Colon (tissue), 2 donors: Measurements from ENCODE around the gene GRM1.

ENCODE experiments used
- FAIRE-seq: peaks from 2 replicates; lab custom pipeline; 2012; peaks lifted over from hg19 to GRCh38; lab: Jason Lieb, UNC
- donor health status: control.
- donor health status: control.

The GRM1 gene

GRCh38 chr6:146028851-146029572 is at the start of gene GRM1:
GRM1 (plus strand) TSS chr6:146029062; CDS start chr6:146029518, 456 bp downstream.
- FAIRE-seq = no peak

GRCh38 chr6:146009338-146009737 is 19.5 kb upstream of the GRM1 start:
- no peak for FAIRE-seq

- FAIRE-seq = no peak
Observed at GRCh38 chr6:146014233-146014632, 14.6 kb upstream of the GRM1 start.

- no peak for FAIRE-seq
Observed at GRCh38 chr6:146017672-146018071, 11.2 kb upstream of the GRM1 start.

GRCh38 chr6:146026873-146027272 is 2.0 kb upstream of the GRM1 start:
- FAIRE-seq = no peak

- no peak for FAIRE-seq
Observed at GRCh38 chr6:146027586-146028251, 1.1 kb upstream of the GRM1 start.

GRCh38 chr6:146028252-146028795 is 538 bp upstream of the GRM1 start:
- no peak for FAIRE-seq

GRCh38 chr6:146029573-146030184 is 817 bp downstream of the GRM1 start:
- no peak for FAIRE-seq

GRCh38 chr6:146032387-146032786 is 3.5 kb downstream of the GRM1 start:
- FAIRE-seq = no peak

GRCh38 chr6:146040360-146040759 is 11.5 kb downstream of the GRM1 start:
- FAIRE-seq = no peak

- no peak for FAIRE-seq
Observed at GRCh38 chr6:146041282-146041681, 12.4 kb downstream of the GRM1 start.

- FAIRE-seq = no peak
Observed at GRCh38 chr6:146047371-146047770, 18.5 kb downstream of the GRM1 start.

- no peak for FAIRE-seq
Observed at GRCh38 chr6:146050168-146050567, 21.3 kb downstream of the GRM1 start.

- FAIRE-seq = no peak
Observed at GRCh38 chr6:146056506-146056905, 27.6 kb downstream of the GRM1 start.

GRCh38 chr6:146065690-146066089 is 36.8 kb downstream of the GRM1 start:
- FAIRE-seq = no peak

- no peak for FAIRE-seq
Observed at GRCh38 chr6:146066506-146066905, 37.6 kb downstream of the GRM1 start.

- no peak for FAIRE-seq
Observed at GRCh38 chr6:146071781-146072180, 42.9 kb downstream of the GRM1 start.

- no peak for FAIRE-seq
Observed at GRCh38 chr6:146077992-146078391, 49.1 kb downstream of the GRM1 start.

GRCh38 chr6:146087386-146087785 is 58.5 kb downstream of the GRM1 start:
- FAIRE-seq = no peak

GRCh38 chr6:146090474-146090873 is 61.6 kb downstream of the GRM1 start:
- FAIRE-seq = no peak

- no peak for FAIRE-seq
Observed at GRCh38 chr6:146092961-146093686, 64.3 kb downstream of the GRM1 start.

GRCh38 chr6:146095481-146095880 is 66.6 kb downstream of the GRM1 start:
- no peak for FAIRE-seq
